GM10248 (cell line): ENCODE results near the gene USP54.
A peak's percentile ranks its signal among the peaks of the same experiment; 100 is the strongest.
"Not testable (repeated sequence)": the region's sequence is repeated elsewhere in the genome, so short reads cannot be mapped to it uniquely, and the experiment has no call there.

Experiments
- CTCF ChIA-PET: fragments of 300-600 bp; sonication (Branson Sonifier 250); formaldehyde crosslinking; extraction: SDS; loops from one replicate; lab custom pipeline; 2021; ENCODE audit warnings: antibody characterized with exemption; lab: Yijun Ruan, JAX
- POLR2A ChIA-PET: fragments of 350-650 bp; sonication (Branson Sonifier 250); formaldehyde crosslinking; extraction: SDS; loops from one replicate; lab custom pipeline; 2020; ENCODE audit warnings: antibody characterized with exemption; lab: Yijun Ruan, JAX
- DNase-seq: peaks from one replicate; pipeline ENCODE4 v3.0.0; 2012; ENCODE audit errors: extremely low spot score
- TF ChIP-seq, protein P1 (sequence below): IDR thresholded peaks from 2 replicates; pipeline ENCODE4 v1.5.1; 2012; ENCODE audit warnings: mild to moderate bottlenecking, low read depth; ENCODE audit errors: extremely low read depth, missing control alignments, control extremely low read depth

USP54 gene

GRCh38 chr10:73627300-73627699, 36.2 kb upstream of the USP54 start:
- TF ChIP-seq, protein P1, sequence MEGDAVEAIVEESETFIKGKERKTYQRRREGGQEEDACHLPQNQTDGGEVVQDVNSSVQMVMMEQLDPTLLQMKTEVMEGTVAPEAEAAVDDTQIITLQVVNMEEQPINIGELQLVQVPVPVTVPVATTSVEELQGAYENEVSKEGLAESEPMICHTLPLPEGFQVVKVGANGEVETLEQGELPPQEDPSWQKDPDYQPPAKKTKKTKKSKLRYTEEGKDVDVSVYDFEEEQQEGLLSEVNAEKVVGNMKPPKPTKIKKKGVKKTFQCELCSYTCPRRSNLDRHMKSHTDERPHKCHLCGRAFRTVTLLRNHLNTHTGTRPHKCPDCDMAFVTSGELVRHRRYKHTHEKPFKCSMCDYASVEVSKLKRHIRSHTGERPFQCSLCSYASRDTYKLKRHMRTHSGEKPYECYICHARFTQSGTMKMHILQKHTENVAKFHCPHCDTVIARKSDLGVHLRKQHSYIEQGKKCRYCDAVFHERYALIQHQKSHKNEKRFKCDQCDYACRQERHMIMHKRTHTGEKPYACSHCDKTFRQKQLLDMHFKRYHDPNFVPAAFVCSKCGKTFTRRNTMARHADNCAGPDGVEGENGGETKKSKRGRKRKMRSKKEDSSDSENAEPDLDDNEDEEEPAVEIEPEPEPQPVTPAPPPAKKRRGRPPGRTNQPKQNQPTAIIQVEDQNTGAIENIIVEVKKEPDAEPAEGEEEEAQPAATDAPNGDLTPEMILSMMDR, result no peak
- no peak for DNase-seq
- POLR2A ChIA-PET, result interaction anchor here (0.7 kb wide), 1 partner anchor 115 kb away, joined by 3 read pairs; no protein-coding TSS in a partner anchor
- CTCF ChIA-PET, result interaction anchor here (1.0 to 1.4 kb wide), 3 partner anchors 17 to 115 kb away, joined by 3 to 9 read pairs (median 4); no protein-coding TSS in a partner anchor

GRCh38 chr10:73625884-73626752, 35.0 kb upstream of the USP54 start:
- TF ChIP-seq, protein P1, result no peak
- CTCF ChIA-PET, result interaction anchor here (1.2 to 1.4 kb wide), 3 partner anchors 18 to 97 kb away, joined by 3 to 9 read pairs (median 9); no protein-coding TSS in a partner anchor
- DNase-seq, result peak; percentile 98
- POLR2A ChIA-PET, result interaction anchor here (1.0 kb wide), 1 partner anchor 19 kb away, joined by 7 read pairs; no protein-coding TSS in a partner anchor

GRCh38 chr10:73625004-73625883, 34.1 kb upstream of the USP54 start:
- DNase-seq, result peak; percentile 25
- ChIA-PET POLR2A (interaction anchor here (1.0 kb wide), 1 partner anchor 20 kb away, joined by 7 read pairs; no protein-coding TSS in a partner anchor), CTCF (interaction anchor here (1.0 to 2.9 kb wide), 4 partner anchors 9 to 96 kb away, joined by 3 to 12 read pairs (median 6); no protein-coding TSS in a partner anchor)
- TF ChIP-seq, protein P1, result no peak

DNA sequence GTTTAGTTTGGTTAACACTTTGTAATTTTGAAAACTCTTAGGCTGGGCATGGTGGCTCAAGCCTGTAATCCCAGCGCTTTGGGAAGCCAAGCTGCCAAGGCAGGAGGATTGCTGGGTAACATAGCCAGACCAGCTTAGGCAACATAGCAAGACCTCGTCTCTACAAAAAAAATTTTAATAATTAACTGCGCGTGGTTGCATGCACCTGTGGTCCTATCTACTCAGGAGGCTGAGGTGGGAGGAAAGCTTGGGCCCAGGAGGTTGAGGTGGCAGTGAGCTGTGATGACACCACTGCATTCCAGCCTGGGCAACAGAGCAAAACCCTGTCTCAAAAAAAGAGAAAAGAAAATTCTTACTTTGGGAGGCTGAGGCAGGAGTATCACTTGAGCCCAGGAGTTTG, 31.9 kb upstream of the USP54 start:
- ChIA-PET POLR2A (no interaction called here), CTCF (interaction anchor here (1.1 to 2.9 kb wide), 3 partner anchors 8 to 88 kb away, joined by 3 to 12 read pairs (median 3); no protein-coding TSS in a partner anchor)

GRCh38 chr10:73620974-73621373, 29.8 kb upstream of the USP54 start:
- POLR2A ChIA-PET, result not testable (repeated sequence)

More for the DNA sequence above, 31.9 kb upstream of the USP54 start:
- DNase-seq, result no peak
- TF ChIP-seq, protein P1, result no peak

GRCh38 chr10:73617143-73617542, 26.0 kb upstream of the USP54 start:
- POLR2A ChIA-PET, DNase-seq: not testable (repeated sequence)
- CTCF ChIA-PET, result interaction anchor here (1.5 kb wide), 2 partner anchors 26 to 28 kb away, joined by 3 to 5 read pairs; no protein-coding TSS in a partner anchor

More at GRCh38 chr10:73620974-73621373, 29.8 kb upstream of the USP54 start:
- not testable (repeated sequence) for DNase-seq
- CTCF ChIA-PET, result interaction anchor here (1.0 to 1.4 kb wide), 3 partner anchors 20 to 30 kb away, joined by 3 to 4 read pairs (median 3); no protein-coding TSS in a partner anchor

- TF ChIP-seq, protein P1, result no peak
- ChIA-PET CTCF (interaction anchor here (1.0 to 2.0 kb wide), 2 partner anchors 29 to 30 kb away, joined by 3 to 5 read pairs; no protein-coding TSS in a partner anchor), POLR2A (no interaction called here)
- DNase-seq, result no peak
Observed at GRCh38 chr10:73614720-73615119, 23.6 kb upstream of the USP54 start.
